HG03469 (cell line): ENCODE measurements around the gene TCF23.
"Not testable (repeated sequence)": the region's sequence is repeated elsewhere in the genome, so short reads cannot be mapped to it uniquely, and the experiment has no call there.

Experiments used
- ATAC-seq: cut with Tn5 transposase; IDR thresholded peaks from one replicate; pipeline ENCODE4 v1.9.1; 2021; ENCODE audit warnings: mild to moderate bottlenecking, moderate library complexity, moderate number of reproducible peaks; ENCODE audit not compliant: unreplicated experiment

Gene TCF23

DNA sequence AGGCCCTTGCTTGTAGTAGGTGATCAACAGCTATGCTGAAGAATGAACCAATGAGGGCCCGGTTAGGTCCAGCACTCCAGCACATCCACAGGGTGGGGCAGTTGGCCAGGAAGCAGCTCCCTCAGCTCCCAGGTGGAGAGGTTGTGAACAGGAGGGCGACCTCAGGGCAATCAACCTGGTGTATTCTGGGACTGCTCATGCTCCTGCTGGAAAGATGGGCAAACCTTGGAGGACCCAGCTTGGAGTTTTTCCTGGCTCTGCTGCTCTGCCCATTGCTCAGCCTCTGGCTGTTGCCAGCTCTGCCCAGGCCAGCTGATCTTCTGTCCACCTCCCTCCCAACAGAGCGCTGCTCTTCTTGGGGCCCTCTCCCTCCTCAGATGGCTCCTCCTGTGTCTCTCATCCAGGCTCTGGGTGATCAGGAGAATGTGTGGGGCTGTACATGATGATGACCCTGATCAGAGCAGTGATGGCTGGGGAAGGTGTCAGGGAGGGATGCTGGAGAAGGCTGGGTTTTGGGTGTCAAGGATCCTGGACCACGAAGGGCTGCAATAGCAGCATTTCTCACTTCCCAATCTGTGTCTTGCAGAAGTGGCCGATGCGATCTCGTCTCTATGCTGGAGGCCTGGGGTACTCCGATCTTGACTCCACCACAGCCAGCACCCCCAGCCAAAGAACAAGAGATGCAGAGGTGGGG lies 3.4 kb downstream of the TCF23 start:
- ATAC-seq, result no peak

DNA sequence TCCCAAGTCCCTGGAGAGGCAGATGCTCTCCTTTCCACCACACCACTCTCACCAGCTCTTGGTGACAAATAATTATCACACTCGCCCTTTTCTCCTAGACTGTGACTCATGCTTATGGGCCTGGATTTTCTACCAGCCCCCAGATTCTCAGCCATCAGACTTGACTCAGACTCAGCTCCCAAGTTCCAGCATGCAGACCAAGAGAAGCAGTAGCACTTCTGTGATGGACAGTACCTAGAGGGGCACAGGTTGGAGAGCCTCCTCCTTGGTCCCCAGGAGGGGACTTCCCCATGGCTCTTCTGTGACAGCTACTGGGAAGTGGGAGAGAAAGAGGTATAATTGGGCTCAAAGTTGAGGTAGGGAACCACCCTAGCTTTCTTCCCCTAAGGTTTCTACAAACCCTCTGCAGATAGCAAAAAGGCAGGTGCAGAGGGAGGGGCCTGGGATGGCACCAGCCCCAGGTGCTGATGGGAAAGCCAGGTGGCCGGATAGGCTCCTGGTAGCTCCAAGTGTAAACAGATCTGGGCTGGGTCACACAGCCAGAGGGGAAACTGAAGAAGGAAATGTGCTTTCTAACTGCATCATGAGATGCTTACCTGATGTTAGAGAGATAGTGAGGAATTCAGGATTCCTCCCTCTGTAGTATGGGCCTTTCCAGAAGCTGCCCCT lies 4.1 kb downstream of the TCF23 start:
- ATAC-seq, result no peak

DNA sequence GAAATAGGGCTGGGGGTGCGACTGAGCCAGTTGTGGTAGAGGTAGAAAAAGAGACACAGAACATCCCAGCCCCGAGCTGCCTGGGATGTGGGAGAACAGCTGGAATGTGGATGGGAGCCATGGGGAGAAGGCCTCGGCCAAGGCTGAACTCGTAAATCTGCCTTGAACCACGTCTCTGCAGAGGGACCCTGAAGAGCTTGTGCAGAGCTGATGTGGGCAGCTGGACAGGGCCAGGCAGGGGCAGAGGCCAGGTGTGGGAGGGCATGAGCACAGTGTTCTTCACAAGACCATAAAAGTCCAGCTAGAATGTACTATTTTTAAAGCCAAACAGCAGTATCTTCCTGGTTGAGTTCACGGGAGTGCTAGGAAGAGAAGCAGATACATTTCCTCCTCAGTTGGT lies 5.7 kb downstream of the TCF23 start:
- ATAC-seq, result no peak

DNA sequence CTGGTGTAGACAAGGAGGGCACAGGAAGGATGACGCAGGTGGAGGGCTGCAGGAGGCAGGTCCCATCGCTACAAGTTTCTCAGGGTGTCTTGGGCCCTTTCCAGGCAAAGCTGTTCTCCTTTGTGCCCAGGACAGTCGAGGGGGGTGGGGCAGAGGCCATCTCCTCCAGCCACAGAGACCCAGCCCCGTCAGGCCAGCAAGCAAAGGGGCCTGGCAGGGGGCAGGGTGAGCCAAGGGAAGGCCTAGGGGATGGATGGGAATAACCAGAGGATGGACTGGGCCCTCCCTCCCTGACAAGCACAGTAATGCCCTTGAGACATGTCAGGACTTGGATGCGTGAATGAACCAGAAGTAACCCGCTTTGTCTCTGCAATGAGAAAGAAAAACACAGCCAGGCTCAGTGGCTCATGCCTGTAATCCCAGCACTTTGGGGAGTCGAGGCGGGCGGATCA lies 6.3 kb downstream of the TCF23 start:
- ATAC-seq, result no peak

DNA sequence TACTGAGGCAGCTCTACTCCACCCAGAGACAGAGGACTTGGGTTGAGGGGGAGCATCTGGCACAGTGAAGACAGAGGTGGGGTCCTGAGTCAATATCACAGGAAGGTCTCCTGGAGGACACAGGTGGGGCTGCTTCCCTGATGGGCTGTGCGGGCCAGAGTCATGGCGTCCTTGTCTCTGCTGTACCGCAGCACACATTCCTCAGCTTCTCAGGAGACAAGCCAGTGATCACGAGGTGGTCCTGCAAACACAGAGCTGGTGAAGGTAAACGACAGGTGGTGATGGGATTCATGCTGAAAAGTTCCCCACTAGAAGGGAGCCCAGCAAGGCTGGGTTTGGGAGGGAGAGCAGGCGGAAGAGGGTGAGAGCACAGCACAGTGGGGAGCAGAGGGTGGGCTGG lies 9.7 kb downstream of the TCF23 start:
- no peak for ATAC-seq

DNA sequence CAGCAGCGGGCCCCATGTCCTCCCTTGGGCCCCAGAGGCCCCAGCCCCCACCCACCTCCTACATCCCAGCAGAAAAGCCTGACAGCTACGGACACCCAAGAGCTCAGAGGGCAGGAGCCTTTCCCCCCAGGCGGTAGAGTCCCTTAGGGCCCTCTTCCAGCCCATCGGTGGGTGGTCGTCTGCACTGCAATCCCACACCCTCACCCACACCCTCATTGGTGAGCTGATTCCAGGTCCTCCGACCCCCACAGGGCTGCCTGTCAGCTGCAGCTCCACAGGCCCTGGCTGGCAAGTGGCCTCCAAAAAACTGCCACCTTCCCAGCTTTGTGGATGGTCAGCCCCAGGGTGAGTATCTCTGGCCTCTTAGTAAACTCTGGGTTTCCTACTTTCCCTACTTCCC lies 10.5 kb downstream of the TCF23 start:
- ATAC-seq, result no peak

DNA sequence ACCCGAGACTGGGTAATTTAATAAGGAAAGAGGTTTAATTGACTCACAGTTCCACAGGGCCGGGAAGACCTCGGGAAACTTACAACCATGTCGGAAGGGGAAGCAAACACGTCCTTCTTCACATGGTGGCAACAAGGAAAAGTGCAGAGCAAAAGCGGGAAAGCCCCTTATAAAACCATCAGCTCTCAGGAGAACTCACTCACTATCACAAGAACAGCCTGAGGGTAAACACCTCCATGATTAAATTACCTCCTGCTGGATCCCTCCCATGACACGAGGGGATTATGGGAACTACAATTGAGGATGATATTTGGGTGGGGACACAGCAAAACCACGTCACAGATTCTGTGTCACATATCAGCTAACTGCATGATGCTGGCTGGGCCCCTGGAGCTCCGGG lies 11.4 kb downstream of the TCF23 start:
- ATAC-seq, result no peak

DNA sequence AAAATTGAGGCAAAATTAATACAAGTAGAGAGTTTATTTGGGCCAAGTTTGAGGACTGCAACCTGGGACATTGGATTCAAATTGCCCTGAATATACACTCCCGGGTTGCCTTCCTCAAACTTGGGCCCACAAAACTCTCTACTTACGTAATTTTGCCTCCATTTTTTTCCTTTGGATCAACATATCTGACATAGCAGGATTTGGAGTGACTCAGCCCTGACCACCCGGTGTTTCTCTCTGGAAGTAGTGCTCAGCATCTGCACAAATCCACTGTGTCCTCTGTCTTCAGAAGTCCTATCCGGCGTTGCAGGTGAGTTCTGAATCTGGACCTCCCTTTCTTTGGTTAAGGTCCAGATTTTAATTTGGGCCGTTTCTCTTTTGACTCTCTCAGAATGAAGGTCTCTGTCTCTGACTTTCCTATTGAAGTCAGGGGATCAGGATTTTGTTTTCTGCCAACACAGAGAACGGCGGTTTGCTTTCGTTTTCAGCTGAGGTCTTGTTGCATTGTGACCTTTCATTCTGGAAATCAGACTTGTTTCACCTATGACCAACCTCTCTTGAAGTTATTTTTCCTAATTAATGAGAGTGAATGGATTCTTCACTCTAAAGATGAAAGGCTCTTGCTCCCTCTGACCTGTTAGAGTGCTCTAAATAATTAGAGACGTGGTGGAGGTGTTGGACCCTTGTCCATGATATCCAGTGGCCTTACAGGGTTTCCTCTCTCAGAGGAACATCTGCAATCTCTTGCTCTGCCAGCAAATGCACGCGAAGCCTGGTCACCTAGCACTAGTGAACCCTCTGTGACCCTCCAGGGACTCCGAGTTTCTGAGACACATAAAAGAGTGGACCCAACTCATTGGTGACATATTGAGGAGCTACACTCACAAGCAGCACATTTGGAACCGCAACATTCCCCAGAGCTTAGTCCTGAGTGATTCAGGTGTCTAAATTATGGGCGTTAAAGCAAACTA lies 13.6 kb downstream of the TCF23 start:
- no peak for ATAC-seq

DNA sequence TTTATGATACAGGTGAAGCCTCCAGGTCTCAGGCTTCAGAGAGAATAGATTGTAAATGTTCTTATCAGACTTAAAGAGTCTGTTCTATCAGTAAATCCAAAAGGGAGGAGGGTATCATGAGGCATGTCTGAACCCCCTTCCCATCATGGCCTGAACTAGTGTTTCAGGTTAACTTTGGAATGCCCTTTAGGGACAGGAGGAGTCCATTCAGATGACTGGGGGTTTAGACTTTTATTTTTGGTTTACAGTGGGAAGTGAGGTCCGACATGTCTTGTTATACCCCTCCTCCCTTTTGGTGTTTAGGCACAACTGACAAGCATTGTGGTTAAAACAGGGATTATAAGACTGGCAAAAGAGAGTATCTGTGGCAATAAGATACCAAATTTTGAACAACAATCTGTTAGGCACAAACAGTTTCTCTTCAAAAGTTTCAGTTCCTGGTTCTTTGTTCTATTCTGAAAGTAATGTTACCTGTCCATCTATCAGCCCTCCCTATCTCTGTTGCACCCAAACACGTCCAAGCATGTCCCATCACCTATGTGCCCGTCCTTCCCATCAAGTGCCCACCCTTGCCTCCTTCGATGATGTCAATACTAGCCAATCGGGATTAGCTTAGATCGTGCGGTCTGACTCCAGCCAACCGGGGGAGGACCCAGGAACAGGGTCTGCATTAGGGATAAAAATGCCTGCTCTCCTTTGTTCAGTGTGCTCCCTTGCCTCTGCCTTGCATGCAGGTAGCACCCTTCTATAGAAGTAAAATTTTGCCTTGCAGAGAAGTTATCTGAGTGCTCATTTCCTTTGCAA lies 16.4 kb downstream of the TCF23 start:
- ATAC-seq, result no peak

DNA sequence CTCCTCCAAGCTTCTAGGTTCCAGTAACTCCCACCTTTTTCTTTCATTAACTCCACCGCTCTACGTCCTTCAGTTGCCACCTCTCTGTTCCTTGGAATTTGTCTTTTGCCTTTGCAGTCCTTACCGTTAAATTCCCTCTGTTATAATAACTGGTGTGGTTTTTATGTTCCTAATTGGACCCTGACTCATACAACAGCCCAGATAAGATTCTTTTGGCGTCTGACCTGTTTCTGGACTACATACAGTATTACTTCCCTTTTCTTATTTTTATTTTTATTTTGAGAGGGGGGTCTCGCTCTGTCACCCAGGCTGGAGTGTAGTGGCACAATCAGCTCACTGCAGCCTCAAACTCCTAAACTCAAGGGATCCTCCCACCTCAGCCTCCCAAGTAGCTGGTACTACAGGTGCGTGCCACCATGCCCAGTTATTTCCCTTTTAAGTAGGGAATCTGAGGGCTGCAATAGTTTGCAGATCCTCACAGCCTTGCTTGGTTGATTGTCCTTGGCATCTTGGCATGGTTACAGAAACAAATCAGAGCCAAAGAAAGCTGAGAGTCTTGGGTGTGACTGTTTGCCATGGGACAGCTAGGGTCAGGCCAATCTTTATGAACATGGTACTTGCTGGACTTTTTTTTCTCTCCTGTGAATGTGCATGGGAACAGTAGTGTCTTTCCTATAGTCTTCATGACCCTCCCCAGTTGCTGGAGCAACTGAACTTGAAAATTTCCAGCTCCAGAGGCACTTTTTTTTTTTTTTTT lies 22.0 kb downstream of the TCF23 start:
- no peak for ATAC-seq

DNA sequence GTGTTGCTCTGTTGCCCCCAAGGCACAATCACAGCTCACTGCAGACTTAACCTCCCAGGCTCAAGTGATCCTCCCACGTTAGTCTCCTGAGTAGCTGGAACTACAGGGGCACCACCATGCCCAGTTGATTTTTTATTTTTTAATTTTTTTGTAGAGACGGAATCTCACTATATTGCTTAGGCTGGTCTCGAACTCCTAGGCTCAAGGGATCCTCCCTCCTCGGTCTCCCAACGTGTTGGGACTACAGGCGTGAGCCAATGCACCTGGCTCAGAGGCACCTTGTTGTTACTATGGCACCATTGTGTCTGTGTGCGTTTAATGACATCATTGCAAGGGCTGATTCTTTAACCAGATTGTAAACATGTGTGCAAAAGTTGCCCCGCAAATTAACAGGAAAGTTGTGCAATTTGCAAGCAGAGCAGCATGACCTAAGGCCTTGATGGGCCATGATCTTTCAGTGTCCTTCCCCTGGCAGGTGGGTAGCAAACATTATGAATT lies 22.6 kb downstream of the TCF23 start:
- no peak for ATAC-seq

DNA sequence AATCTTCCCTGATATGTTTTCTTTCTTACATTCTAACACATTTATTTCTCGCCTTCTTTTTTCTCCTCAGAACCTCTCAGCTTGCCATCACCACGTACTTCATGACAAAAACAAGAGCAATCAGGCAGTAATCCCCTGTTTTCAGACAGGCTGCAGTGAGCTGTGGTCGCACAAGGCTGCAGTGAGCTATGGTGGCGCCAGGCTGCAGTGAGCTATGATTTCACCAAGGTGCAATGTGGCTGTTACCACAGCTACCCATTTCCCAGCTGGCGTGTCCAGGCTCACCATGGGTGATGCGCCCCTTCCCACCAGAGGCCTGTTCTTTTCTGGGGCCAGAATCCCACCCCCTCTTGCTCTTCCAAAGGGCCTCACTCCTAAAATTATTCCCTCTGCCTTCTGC lies 25.8 kb downstream of the TCF23 start:
- ATAC-seq, result no peak

DNA sequence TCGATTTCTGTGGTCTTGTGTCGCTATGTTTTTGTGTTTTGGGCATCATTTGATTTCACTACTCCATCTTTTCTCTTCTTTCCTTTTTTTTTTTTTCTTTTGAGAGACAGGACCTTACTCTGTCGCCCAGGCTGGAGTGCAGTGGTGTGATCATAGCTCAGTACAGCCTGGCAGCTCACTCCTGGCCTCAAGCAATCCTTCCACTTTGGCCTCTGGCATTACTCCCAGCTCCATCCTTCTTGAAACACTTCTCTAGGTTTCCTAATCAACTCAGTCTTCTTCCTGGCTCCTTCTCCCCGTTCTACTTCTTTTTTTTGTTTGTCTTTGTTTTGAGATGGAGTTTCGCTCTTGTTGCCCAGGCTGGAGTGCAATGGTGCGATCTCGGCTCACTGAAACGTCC lies 26.5 kb downstream of the TCF23 start:
- no peak for ATAC-seq

DNA sequence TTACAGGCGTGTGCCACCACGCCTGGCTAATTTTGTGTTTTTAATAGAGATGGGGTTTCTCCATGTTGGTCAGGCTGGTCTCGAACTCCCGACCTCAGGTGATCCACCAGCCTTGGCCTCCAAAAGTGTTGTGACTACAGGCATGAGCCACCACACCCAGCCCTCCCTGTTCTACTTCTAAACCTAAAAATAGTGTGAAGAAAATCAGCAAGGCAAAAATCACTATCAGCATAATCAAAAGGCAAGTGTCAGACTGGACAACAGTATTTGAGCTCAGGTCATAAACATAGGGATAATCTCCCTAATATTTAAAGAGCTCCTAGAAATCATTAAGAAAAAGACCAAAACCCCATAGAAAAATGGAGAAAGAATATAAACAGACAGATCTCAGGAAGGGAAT lies 27.0 kb downstream of the TCF23 start:
- not testable (repeated sequence) for ATAC-seq

DNA sequence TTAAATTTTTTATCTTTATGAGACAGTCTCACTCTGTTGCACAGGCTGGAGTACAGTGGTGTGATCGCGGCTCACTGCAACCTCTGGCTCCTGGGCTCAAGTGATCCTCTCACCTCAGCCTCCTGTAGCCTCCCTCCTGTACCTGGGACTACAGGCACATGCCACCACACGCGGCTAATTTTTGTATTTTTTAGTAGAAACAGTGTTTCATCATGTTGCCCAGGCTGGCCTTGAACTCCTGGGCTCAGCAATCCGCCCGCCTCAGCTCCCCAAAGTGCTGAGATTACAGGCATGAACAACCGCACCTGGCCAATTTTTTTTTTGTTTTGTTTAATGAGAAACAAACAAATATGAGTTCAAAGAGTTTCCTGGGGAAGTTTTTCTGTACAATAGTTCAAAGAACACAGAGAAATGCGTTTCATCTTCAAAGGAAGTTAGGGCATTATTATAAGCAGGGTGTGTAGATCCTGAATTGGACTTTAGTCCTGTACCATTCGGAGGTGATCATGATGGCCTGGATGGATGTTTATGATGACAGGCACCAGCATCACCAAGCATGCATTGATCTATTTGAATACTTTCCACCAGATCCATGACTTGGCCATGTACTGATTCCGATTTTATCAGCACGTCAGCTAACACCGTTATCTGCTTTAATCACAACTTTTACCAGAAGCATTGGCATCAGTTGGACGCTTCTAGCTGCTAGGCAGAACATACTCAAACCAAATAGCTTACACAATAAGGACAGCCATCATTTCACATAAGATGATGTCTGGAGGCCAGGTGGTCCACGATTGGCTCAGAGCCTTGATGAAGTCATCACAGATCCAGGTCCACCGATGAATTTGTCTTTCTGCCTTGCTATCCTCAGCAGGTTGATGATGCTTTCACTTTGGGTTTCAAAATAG lies 28.9 kb downstream of the TCF23 start:
- no peak for ATAC-seq

DNA sequence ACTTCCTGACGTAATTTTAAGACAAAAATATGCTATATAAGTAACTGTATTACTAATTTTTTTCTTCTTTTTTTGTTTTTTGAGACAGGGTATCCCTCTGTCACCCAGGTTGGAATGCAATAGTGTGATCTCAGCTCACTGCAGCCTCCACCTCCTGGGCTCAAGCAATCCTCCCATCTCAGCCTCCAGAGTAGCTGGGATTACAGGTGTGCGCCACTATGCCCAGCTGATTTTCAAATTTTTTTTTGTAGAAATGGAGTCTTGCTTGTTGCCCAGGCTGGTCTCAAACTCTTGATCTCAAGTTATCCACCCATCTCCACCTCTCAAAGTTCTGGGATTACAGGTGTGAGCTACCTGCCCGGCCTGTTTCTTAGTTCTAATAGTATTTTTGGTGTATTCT lies 29.7 kb downstream of the TCF23 start:
- no peak for ATAC-seq

DNA sequence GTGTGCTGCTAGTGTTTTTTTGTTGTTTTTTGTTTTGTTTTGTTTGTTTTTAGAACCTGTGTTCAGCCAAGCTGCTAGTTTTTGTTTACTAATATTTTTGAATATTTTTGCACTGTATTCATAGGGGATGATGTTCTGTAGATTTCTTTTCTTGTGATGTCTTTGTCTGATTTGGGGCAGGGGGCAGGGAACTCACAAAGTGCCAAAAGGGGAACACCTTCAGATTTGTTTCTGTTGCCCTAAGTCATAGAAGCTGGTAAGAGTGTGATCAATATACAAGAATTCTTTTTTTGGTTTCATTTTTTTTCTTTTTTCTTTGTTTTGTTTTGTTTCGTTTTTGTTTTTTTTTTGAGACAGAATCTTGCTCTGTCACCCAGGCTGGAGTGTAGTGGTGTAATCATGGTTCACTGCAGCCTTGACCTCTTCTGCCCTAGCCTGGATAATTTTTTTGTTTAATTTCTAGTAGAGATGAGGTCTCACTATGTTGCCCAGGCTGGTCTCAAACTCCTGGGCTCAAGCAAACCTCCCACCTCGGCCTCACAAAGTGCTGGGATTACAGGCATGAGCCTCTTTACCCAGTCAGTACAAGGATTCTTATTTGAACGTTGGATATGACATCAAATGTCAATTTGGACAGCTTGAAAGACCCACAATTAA lies 30.7 kb downstream of the TCF23 start:
- no peak for ATAC-seq

DNA sequence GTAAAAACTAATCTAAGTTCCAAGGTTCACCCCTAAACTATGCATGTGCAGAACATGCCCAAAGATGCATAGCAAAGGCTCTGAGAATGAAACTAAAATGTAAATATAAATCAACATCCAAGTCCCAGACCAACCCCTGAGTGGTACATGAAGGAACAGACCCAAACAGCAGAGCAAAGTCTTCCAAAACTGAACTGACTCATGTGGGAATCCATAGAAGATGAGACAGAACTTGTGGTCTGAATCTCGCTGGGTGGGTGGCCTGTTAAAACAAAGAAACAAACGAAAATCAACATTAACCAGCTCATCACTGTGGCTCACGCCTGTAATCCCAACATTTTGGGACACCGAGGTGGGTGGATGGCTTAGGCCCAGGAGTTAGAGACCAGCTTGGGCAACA lies 33.5 kb downstream of the TCF23 start:
- ATAC-seq, result no peak
